Measurements from ENCODE around the gene TEAD3. TPM values are rescaled to one million over a fixed set of nuclear protein-coding genes. Genes with fewer than 3 reads are reported as not detected.

TEAD3 gene
- total RNA-seq, 1 donor from 2014 or later, result 0.68 TPM

GRCh38 chr6:35474131-35474941 is 22.5 kb downstream of the TEAD3 start:
- DNase-seq, result no peak

- no peak for DNase-seq
Observed at GRCh38 chr6:35473850-35474130, 23.1 kb downstream of the TEAD3 start.

- DNase-seq, result no peak
Observed at GRCh38 chr6:35473075-35473849, 23.6 kb downstream of the TEAD3 start.

GRCh38 chr6:35471836-35472345 is 25.0 kb downstream of the TEAD3 start:
- DNase-seq, result no peak

GRCh38 chr6:35470663-35471120 is 26.2 kb downstream of the TEAD3 start:
- DNase-seq, result no peak

GRCh38 chr6:35469751-35470662 is 26.9 kb downstream of the TEAD3 start:
- DNase-seq, result peak; percentile 25

GRCh38 chr6:35468980-35469750 is 27.7 kb downstream of the TEAD3 start:
- DNase-seq, result no peak

GRCh38 chr6:35468181-35468979 is 28.5 kb downstream of the TEAD3 start, which contains the start of gene RPL10A:
Gene RPL10A (plus strand): TSS chr6:35468401. CDS start chr6:35468435, 34 bp downstream.
- peak; percentile 98 for DNase-seq

- no peak for DNase-seq
Observed at GRCh38 chr6:35465646-35466045, 31.2 kb downstream of the TEAD3 start.

GRCh38 chr6:35463292-35463691 is 33.6 kb downstream of the TEAD3 start:
- DNase-seq, result no peak

GRCh38 chr6:35461270-35461669 is 35.6 kb downstream of the TEAD3 start:
- DNase-seq, result no peak

- DNase-seq, result no peak
Observed at GRCh38 chr6:35457907-35458306, 39.0 kb downstream of the TEAD3 start.

GRCh38 chr6:35454391-35455110 is 42.3 kb downstream of the TEAD3 start:
- DNase-seq, result no peak

- no peak for DNase-seq
Observed at GRCh38 chr6:35453236-35453635, 43.6 kb downstream of the TEAD3 start.

- DNase-seq, result peak; percentile 95
Observed at GRCh38 chr6:35452183-35453090, 44.4 kb downstream of the TEAD3 start, which contains the start of gene FANCE. Gene FANCE (plus strand): TSS chr6:35452338. CDS start chr6:35452546, 208 bp downstream.

- peak; percentile 28 for DNase-seq
Observed at GRCh38 chr6:35451354-35452182, 45.3 kb downstream of the TEAD3 start.

- DNase-seq, result peak; percentile 79
Observed at GRCh38 chr6:35449287-35449881, 47.5 kb downstream of the TEAD3 start.

- DNase-seq, result no peak
Observed at GRCh38 chr6:35448191-35448590, 48.7 kb downstream of the TEAD3 start.

Measured in dermis blood vessel endothelial cell (primary cell).